Caco-2 (cell line): ENCODE data around the gene CSTPP1. TPM values are rescaled to one million over a fixed set of nuclear protein-coding genes. Genes with fewer than 3 reads are reported as not detected.

Source experiments
- BruUV-seq: library from RNA; stranded (reverse); fragments of 400-500 nt; replicated peaks from 2 replicates; lab custom pipeline; 2021; lab: Mats Ljungman, UMichigan
- CTCF ChIA-PET: fragments of 300-600 bp; sonication (Branson Sonifier 250); formaldehyde crosslinking; loops from one replicate; lab custom pipeline; 2022; ENCODE audit warnings: antibody characterized with exemption; lab: Charles Lee
- POLR2A ChIA-PET: fragments of 300-600 bp; sonication (Branson Sonifier 250); formaldehyde crosslinking; loops from one replicate; lab custom pipeline; 2022; ENCODE audit warnings: antibody characterized with exemption; lab: Charles Lee
- DNase-seq, 2 experiments: peaks; one replicate each; pipeline versions ENCODE4 v3.0.0 to v3.0.0-alpha.2; 2020 to 2022
- H3K27me3 ChIP-seq: replicated peaks from 2 replicates; pipeline ENCODE4 v1.6.0; 2011; ENCODE audit warnings: low read length; ENCODE audit not compliant: control insufficient read depth, insufficient read depth
- H3K36me3 ChIP-seq: 2 replicates; pipeline ENCODE4 v1.5.1; 2011; ENCODE audit warnings: low read length; ENCODE audit not compliant: control insufficient read depth, insufficient read depth
- H3K4me1 ChIP-seq: fragments of 250-450 bp; sonication (Bioruptor Pico); 2 replicates; pipeline ENCODE4 v1.5.1; 2020; ENCODE audit warnings: mild to moderate bottlenecking
- H3K4me3 ChIP-seq: 2 replicates; pipeline ENCODE4 v1.5.1; 2011; ENCODE audit warnings: low read depth, mild to moderate bottlenecking, control low read depth, low read length
- H3K9me3 ChIP-seq: fragments of 250-450 bp; sonication (Bioruptor Pico); 2 replicates; pipeline ENCODE4 v1.5.1; 2020; ENCODE audit warnings: mild to moderate bottlenecking, moderate library complexity
- H3K27ac Mint-ChIP-seq: one replicate; pipeline ENCODE4 v1.8.0; 2022; ENCODE audit warnings: mixed read lengths; ENCODE audit not compliant: unreplicated experiment
- H3K27me3 Mint-ChIP-seq: one replicate; pipeline ENCODE4 v1.8.0; 2022; ENCODE audit warnings: mixed read lengths; ENCODE audit not compliant: insufficient read depth, unreplicated experiment
- H3K36me3 Mint-ChIP-seq: one replicate; pipeline ENCODE4 v1.8.0; 2022; ENCODE audit warnings: mild to moderate bottlenecking, mixed read lengths; ENCODE audit not compliant: insufficient read depth, unreplicated experiment
- H3K4me1 Mint-ChIP-seq: one replicate; pipeline ENCODE4 v1.8.0; 2022; ENCODE audit warnings: low read depth, mixed read lengths; ENCODE audit not compliant: unreplicated experiment
- H3K4me3 Mint-ChIP-seq: one replicate; pipeline ENCODE4 v1.8.0; 2022; ENCODE audit warnings: mild to moderate bottlenecking, moderate library complexity, mixed read lengths; ENCODE audit not compliant: unreplicated experiment
- H3K9me3 Mint-ChIP-seq: one replicate; pipeline ENCODE4 v1.8.0; 2022; ENCODE audit warnings: mixed read lengths; ENCODE audit not compliant: unreplicated experiment
- intact Hi-C: fragments of 100-400 bp; cut with micrococcal nuclease; formaldehyde crosslinking; loops from one replicate; pipeline ENCODE4 v1.10.0; 2022; ENCODE audit not compliant: unreplicated experiment
- total RNA-seq: library from RNA; stranded (reverse); gene quantifications from 2 replicates; pipeline ENCODE4 v1.2.3, GENCODE V29; 2022
- TF ChIP-seq, protein P1 (sequence below), 2 experiments: fragments of 200-600 bp in 1 of 2; IDR thresholded peaks; 1 replicate in 1 of 2; 2 replicates in 1 of 2; pipeline versions ENCODE4 v1.5.1 to v1.8.0; 2011 to 2022; ENCODE audit warnings: antibody characterized with exemption in 1 of 2, control low read depth in 1 of 2, inconsistent platforms in 1 of 2, low read depth in 1 of 2, low read length in 1 of 2, mild to moderate bottlenecking in 1 of 2, moderate library complexity in 1 of 2; ENCODE audit not compliant: insufficient read depth in 1 of 2, severe bottlenecking in 1 of 2, unreplicated experiment in 1 of 2

The CSTPP1 gene
- total RNA-seq, 1 experiment from 2014 or later = 22.9 TPM

DNA sequence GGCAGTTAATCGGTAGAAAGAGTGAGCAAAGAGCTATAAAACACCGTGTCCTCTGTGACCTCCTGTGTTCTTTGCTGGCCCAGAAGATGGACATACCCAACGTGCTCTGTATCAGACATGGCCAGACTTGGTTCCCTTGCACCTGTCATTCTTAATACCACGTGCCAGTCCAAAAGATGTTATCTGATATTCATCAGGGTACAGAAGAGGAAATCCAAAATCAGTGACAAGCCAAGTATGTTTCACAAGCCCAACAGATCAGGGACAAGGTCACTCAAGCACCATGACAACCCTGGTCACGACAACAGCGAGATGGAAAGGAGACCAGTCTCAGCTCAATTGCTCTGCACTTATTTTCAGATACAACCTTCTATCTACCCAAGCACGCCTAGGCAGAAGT is 21.7 kb upstream of the CSTPP1 start:
- Mint-ChIP-seq H3K27me3 (no peaks in the 10 kb centered on the region), H3K9me3 (no peaks in the 10 kb centered on the region), H3K27ac (no peak overlapping the region), H3K36me3 (peaks cover 15% of the 10 kb centered on the region), H3K4me1 (peaks cover 20% of the 10 kb centered on the region), H3K4me3 (no peak overlapping the region)
- no TSS peak for BruUV-seq
- ChIA-PET POLR2A (no interaction called here), CTCF (interaction anchor here (2.1 to 2.9 kb wide), 2 partner anchors 238 kb away, joined by 10 to 19 read pairs; no protein-coding TSS in a partner anchor)
- Histone ChIP-seq H3K4me3 (no peak overlapping the region), H3K36me3 (no peaks in the 10 kb centered on the region), H3K9me3 (no peaks in the 10 kb centered on the region), H3K27me3 (no peaks in the 10 kb centered on the region), H3K4me1 (peaks cover 11% of the 10 kb centered on the region; the same call in 1 of the 2 replicates)
- DNase-seq = no peak
- TF ChIP-seq, protein P1, sequence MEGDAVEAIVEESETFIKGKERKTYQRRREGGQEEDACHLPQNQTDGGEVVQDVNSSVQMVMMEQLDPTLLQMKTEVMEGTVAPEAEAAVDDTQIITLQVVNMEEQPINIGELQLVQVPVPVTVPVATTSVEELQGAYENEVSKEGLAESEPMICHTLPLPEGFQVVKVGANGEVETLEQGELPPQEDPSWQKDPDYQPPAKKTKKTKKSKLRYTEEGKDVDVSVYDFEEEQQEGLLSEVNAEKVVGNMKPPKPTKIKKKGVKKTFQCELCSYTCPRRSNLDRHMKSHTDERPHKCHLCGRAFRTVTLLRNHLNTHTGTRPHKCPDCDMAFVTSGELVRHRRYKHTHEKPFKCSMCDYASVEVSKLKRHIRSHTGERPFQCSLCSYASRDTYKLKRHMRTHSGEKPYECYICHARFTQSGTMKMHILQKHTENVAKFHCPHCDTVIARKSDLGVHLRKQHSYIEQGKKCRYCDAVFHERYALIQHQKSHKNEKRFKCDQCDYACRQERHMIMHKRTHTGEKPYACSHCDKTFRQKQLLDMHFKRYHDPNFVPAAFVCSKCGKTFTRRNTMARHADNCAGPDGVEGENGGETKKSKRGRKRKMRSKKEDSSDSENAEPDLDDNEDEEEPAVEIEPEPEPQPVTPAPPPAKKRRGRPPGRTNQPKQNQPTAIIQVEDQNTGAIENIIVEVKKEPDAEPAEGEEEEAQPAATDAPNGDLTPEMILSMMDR (IDR thresholded peaks at IDR 0.05; ENCODE audit: insufficient read depth in 1 of 2, low read depth in 1 of 2, low read length in 1 of 2, severe bottlenecking in 1 of 2, unreplicated experiment in 1 of 2) = no peak
- intact Hi-C loops = no loop called here

DNA sequence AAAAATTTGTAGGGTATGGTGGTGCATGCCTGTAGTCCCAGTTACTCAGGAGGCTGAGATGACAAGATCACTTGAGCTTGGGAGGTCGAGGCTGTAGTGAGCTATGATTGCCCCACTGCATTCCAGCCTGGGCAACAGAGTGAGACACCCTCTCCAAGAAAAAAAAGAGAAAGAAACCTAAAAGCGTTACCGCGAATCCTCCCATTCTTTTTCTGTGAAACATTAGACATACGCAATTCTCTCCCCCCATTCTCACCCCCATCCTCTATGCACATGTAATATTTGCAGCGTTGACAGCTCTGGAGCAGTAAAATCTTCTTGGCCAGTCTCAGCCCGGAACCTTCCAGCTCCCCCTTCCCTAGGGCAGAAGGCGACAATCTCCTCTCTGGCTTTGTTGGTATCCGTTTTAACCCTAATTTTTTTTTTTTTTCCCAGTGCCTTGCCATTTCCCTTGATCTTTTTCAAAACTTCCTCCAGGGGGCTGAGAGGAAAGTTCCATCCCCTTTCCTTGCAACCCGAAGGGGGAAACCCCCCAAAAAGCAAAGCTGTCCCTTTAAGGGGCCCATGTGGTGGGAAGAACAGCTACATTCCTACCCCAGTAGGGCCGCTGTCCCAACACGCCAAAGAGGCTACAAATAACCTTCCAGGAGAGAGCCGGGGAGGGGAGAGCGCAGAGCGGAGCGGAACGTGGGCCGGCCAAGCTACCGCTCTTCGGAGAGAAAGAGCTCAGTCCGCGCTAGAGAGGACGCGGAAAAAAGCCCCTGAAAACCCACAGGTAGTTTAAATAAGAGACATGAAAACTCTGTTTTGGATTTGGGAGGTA is 20.1 kb upstream of the CSTPP1 start:
- Mint-ChIP-seq H3K4me3 (peak overlapping the region; percentile 88), H3K9me3 (no peaks in the 10 kb centered on the region), H3K4me1 (peaks cover 20% of the 10 kb centered on the region), H3K27ac (peak overlapping the region; percentile 65), H3K27me3 (no peaks in the 10 kb centered on the region), H3K36me3 (peaks cover 15% of the 10 kb centered on the region)
- H3K9me3 ChIP-seq = no peaks in the 10 kb centered on the region
- ChIA-PET POLR2A (interaction anchor here (0.6 to 0.7 kb wide), 2 partner anchors 20 to 895 kb away, joined by 3 read pairs; partner anchors contain the start of gene CSTPP1), CTCF (interaction anchor here (0.6 to 2.9 kb wide), 12 partner anchors 10 to 246 kb away, joined by 3 to 19 read pairs (median 4); partner anchors contain the start of gene CSTPP1)
- TF ChIP-seq, protein P1 (IDR thresholded peaks at IDR 0.05; ENCODE audit: insufficient read depth in 1 of 2, low read depth in 1 of 2, low read length in 1 of 2, severe bottlenecking in 1 of 2, unreplicated experiment in 1 of 2) = peak in 1 of 2 experiments; percentile 36
- peak overlapping the region; percentile 74 for H3K4me3 ChIP-seq
- H3K4me1 ChIP-seq = peaks cover 11% of the 10 kb centered on the region; the same call in 1 of the 2 replicates
- TSS peak; percentile 19 for BruUV-seq
- peak; percentile 66 to 69 for DNase-seq
- no peaks in the 10 kb centered on the region for H3K27me3 ChIP-seq
- intact Hi-C loops = loop anchor here (1.0 kb wide), 1 partner anchor 237 kb away; no protein-coding TSS in a partner anchor
- no peaks in the 10 kb centered on the region for H3K36me3 ChIP-seq

DNA sequence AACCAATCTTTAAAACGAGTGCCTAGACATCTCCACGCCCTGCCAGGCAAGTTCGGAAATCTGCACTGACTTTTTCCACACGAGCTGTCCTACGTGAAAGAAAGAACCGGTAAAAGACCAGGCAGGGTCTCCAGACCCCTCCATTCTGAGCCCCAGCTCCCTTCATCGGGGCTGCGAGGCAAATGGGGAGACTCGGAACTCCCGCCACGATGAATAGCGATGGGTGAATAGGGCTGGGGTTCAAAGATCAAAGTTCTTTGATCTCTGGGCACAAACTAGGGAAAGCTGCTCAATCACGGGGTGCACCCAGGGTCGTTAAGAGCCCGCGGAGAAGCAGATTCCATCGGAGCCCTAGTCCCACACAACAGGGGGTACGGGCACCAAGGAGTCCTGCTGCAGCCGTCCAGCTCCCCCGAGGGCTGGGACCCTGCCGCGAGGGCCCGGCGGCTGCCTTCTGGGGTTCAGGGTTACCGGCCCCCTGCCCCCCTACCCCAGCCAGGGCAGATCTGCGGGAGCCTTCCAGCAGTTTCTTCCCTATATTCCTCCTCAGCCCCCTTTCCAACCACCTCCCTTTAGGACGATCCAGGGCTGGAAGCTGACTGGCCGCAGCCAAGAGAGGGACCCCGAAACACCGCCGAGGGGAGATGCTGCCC is 19.3 kb upstream of the CSTPP1 start:
- POLR2A ChIA-PET = interaction anchor here (0.7 kb wide), 1 partner anchor 19 kb away, joined by 3 read pairs; the partner anchor contains the start of gene CSTPP1
- H3K36me3 ChIP-seq = no peaks in the 10 kb centered on the region
- CTCF ChIA-PET = interaction anchor here (0.8 to 2.9 kb wide), 10 partner anchors 11 to 245 kb away, joined by 3 to 19 read pairs (median 4); partner anchors contain the start of gene CSTPP1
- no peaks in the 10 kb centered on the region for H3K9me3 ChIP-seq
- TF ChIP-seq, protein P1 (IDR thresholded peaks at IDR 0.05; ENCODE audit: insufficient read depth in 1 of 2, low read depth in 1 of 2, low read length in 1 of 2, severe bottlenecking in 1 of 2, unreplicated experiment in 1 of 2) = no peak
- intact Hi-C loops = no loop called here
- H3K4me1 ChIP-seq = peaks cover 11% of the 10 kb centered on the region; the same call in 1 of the 2 replicates
- H3K27ac Mint-ChIP-seq = peak overlapping the region; percentile 65
- peak overlapping the region; percentile 74 for H3K4me3 ChIP-seq
- H3K9me3 Mint-ChIP-seq = no peaks in the 10 kb centered on the region
- H3K27me3 ChIP-seq = no peaks in the 10 kb centered on the region
- peaks cover 20% of the 10 kb centered on the region for H3K4me1 Mint-ChIP-seq
- peaks cover 15% of the 10 kb centered on the region for H3K36me3 Mint-ChIP-seq
- no peaks in the 10 kb centered on the region for H3K27me3 Mint-ChIP-seq
- H3K4me3 Mint-ChIP-seq = peak overlapping the region; percentile 88
- DNase-seq = no peak
- BruUV-seq = no TSS peak
